HL-60/S4 treated with phorbol 12-myristate 13-acetate at 8.2 ng/mL for 4 days and 3 days (cell line): ENCODE measurements around the gene LEMD3.

Experiments used
- in situ Hi-C: fragments of 300-500 bp; cut with MboI; formaldehyde crosslinking; loops from 2 replicates; pipeline ENCODE4 v1.15.0; 2022; ENCODE audit warnings: low sequenced_read_pairs

The LEMD3 gene

DNA sequence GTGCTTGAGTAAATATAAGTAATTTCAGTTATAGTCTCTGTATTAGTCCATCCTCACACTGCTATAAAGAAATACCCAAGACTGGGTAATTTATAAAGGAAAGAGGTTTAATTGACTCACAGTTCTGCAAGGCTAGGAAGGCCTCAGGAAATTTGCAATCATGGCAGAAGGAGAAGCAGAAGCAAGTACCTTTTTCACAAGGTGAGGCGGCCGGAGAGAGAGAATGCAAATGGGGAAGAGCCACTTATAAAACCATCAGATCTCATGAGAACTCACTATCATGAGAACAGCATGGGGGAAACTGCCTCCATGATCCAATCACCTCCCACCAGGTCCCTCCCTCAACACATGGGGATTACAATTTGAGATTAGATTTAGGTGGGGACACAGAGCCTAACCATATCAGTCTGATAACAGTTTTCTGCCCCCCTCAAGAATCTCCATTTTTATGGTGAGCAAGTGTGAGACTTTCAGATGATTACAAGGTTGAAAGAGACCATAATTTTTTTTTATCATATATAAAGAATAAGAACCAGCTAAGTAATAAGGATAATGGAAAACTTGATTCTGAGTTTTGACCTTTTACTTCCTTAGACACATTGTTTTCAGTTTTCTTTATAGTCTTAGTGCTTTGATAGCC, 35.6 kb downstream of the LEMD3 start:
- in situ Hi-C loops = no loop called here

DNA sequence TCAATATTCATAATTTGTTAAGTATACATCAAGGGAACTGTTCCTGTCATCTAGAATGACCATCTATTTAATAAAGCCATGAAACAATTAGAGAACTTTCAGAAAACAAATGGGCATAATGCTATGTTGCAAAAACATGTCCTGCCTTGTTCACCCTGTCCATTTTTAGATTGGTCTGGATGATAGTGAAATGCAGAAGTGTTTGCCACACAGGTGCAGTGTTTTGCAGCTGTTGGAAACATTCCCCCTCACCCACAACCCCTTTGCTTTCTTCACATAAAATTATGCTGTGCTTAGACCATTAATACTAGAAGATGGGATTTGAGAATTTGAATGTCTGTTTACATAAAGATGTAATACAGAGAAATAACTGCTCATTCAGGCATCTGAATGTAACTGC, 36.5 kb downstream of the LEMD3 start:
- in situ Hi-C loops = no loop called here

- in situ Hi-C loops = no loop called here
Measured at GRCh38 chr12:65208125-65208524, 38.7 kb downstream of the LEMD3 start.

DNA sequence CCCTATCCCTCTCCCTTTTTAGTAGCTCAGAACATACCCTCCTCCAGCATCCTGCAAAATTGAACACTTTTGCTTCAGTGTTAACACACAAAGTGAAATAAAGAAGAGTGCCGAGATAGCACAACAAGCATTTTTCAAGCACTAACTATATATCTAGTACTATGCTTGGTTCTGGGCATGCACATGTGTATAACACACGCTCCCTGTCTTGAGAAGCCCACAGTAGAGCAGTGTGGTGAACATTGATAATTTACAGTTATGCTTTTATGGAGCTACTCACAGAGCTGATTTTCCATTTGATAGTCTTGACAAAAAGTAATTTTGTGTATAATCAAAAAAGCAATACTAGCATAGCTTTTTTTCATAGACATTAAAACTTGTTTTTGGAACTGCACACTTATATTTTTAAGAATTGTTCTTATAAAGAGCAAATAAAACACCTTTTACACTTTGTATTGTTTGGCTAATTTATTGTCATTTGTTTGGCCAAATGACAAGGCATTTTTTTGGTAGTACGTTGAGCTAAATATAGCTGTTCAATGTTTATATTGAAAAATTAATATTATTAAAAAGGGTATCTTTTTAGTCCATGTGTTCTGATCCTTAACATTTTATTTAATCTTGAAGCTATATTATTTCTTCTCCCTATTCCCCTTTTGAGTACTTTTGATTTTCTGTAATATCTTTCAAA, 39.7 kb downstream of the LEMD3 start:
- in situ Hi-C loops = no loop called here

GRCh38 chr12:65209655-65210043, 40.3 kb downstream of the LEMD3 start:
- in situ Hi-C loops = no loop called here

DNA sequence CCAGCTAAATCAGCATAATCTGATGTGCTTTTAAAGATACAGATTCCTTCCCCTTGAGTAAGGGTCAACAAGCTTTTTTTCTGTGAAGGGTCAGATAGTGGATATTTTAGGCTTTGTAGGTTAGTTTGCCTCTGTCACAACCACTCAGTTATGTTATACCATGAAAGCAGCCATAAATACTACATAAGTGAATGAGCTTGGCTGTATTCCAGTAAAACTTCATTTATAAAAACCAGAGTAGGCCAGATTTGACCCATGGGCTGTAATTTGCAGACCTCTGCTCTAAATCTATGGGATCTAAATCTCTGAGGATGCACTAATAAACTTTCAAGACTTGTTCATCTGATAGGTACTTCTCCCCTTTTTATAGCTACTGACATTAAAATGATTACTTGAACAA, 47.7 kb downstream of the LEMD3 start:
- in situ Hi-C loops = no loop called here

DNA sequence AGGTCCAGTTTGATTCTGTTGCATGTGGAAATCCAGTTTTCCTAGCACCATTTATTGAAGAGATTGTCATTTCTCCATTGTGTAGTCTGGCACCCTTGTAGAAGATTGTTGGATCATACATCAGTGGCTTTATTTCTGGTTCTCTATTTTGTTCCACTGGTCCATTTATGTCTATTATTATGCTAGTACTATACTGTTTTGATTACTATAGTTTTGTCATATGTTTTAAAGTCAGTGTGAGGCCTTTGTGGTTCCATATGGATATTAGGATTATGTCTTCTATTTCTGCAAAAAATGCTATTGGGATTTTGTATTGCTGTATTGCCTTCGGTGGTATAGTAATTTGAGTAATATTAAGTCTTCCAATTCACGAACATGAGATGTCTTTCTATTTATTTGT, 51.4 kb downstream of the LEMD3 start:
- in situ Hi-C loops = no loop called here

- in situ Hi-C loops = no loop called here
Measured at GRCh38 chr12:65229441-65229840, 60.1 kb downstream of the LEMD3 start.

GRCh38 chr12:65232476-65233077, 63.2 kb downstream of the LEMD3 start:
- in situ Hi-C loops = no loop called here

- in situ Hi-C loops = no loop called here
Measured at GRCh38 chr12:65237153-65237552, 67.8 kb downstream of the LEMD3 start.

DNA sequence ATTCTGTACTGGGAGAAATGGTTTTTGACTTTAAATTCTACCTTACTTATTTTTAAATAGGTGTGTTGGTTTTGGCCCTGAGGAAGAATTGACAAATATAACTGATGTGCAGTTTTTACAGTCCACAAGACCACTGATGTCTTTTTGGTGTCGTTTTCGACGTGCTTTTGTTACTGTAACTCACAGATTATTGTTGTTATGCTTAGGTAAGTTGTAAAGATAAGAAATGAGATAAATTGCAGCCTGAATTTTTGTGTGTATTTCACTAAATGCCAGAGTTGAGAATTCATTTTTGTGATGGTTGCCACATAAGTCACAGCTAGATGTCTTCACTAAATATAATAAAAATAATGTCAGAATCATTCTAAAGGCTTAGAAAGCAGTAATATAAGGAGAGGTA, 69.2 kb downstream of the LEMD3 start:
- in situ Hi-C loops = no loop called here

DNA sequence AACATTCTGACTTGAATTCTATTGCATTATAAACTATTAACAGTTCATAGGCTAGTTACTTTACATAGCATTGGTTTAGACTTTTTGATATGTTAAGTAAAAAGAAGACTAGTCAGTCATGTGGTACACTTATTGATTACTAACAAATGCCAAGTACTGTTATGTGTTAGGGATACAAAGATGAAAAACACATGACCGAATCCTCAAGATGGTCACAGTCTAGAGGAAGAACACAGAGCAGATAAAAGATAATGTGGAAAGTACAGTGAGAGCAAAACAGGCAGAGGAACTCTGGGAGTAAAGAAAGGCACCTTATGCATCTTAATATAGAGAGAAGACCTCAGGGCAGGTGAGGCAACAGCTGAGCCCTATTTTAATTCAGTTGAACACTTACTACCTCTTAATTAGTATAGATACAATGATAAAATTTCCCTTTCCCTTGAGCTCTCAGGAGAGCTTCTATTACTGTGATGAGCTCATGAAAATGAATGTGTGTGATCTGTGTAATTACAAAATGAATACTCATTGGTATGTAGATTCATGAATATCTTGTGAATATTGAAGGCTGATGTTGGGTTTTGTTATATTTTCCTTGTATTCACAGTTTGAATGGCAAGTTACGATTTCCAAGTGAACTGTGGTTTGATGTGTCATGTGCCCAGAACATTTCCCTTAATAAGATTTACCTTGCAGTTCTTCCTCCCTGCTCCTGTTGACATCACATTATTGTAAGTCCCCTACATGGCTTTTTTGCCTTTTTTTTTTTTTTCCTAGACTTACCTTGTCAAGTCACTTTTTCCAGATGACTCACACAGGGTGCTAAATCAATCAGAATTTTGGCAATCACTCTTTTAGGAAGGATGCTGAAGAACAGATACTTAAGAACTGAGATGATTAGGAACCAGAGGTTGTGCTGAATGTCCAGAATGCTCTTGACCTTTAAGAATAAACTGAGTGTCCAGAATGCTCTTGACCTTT, 79.6 kb downstream of the LEMD3 start:
- in situ Hi-C loops = no loop called here

- in situ Hi-C loops = no loop called here
Measured at GRCh38 chr12:65252515-65252914, 83.1 kb downstream of the LEMD3 start.

DNA sequence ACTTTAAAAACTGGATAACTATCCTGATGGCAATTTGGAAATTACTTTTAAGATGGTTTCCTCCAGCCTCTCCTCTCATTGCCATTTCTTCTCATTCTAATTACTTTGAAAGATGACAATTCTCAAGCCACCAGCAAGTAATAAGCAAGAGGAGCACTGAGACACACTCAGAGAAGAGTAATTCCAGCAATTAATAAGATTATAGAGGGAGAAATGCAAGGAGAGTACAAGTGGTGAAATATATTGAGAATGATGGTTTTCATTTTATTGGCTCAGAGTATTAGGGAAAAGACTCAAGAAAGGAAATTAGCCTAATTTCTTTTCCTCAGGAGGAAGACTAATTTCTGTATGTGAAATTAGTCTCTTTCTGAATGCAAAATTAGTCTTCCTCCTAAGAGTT, 88.6 kb downstream of the LEMD3 start:
- in situ Hi-C loops = no loop called here

GRCh38 chr12:65259501-65259900, 90.1 kb downstream of the LEMD3 start:
- in situ Hi-C loops = no loop called here

GRCh38 chr12:65263777-65264176, 94.4 kb downstream of the LEMD3 start:
- in situ Hi-C loops = no loop called here

DNA sequence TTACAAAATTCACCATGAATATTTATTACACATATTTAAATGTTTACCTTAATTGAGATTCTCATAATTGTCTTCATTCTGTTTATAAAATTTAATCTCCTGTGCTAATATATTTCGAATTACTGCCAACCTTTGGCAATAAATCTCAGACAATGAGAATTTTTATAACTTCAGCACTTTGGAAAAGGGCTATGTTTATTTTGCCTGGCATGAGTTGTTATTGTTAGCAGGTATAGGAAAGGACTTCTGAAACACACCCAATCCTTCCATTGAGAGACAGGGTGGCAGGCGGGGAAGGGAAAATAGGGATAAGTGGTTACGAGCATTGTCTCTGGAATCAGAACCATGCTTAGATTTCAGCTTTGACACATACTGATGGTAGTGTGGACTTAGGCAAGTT, 97.0 kb downstream of the LEMD3 start:
- in situ Hi-C loops = no loop called here

- in situ Hi-C loops = no loop called here
Measured at GRCh38 chr12:65269603-65270002, 100.2 kb downstream of the LEMD3 start.

GRCh38 chr12:65274602-65275272, 105.4 kb downstream of the LEMD3 start:
- in situ Hi-C loops = no loop called here

- in situ Hi-C loops = no loop called here
Measured at GRCh38 chr12:65275627-65276026, 106.2 kb downstream of the LEMD3 start.
